ENCODE measurements around the gene CACNA1S.

CACNA1S gene

GRCh38 chr1:201112173-201112731 is at the start of gene CACNA1S:
CACNA1S (minus strand) TSS chr1:201112426; CDS start chr1:201112339, 87 bp downstream.
- no peak for DNase-seq

- DNase-seq, result no peak
These were observed 45.7 kb upstream of the CACNA1S start for GRCh38 chr1:201157949-201158348.

DNA sequence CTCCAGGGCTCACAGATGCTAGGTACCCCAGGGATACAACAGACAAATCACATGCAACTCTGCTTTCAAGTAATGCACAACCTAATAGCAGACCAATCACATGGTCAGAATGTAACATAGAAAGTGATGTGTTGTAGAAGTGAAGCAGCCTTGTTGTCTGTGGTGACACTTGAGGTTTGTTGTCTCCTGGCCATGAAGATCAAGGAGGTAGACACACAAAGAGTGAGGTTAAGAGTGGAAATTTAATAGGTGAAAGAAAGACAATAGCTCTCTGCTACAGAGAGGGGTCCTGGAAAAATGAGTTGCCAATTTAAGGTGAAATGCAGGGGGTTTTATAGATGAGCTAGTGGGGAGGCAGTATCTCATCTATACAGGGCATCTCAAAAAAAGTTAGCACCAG is 44.6 kb upstream of the CACNA1S start:
- DNase-seq, result no peak

DNA sequence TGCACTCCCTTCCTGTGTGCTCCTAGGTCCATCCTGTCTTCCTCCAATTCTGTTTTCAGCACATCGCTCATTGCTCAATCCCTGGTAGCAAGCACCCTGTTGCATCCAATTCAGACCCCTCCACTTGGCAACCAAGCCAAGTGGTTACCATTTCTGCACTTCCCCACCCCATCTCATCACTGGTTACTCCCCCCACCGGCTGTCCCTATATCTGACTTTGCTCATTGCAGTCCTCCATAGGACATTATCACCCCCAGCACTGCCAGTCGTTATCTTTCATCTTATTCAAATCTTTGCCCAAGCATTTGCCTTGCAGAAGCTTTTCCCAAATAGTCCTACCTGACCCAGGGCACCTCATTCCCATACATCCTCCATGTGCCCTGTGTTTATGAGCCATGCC is 44.1 kb upstream of the CACNA1S start:
- no peak for DNase-seq

- no peak for DNase-seq
These were observed 43.1 kb upstream of the CACNA1S start for GRCh38 chr1:201155354-201155753.

DNA sequence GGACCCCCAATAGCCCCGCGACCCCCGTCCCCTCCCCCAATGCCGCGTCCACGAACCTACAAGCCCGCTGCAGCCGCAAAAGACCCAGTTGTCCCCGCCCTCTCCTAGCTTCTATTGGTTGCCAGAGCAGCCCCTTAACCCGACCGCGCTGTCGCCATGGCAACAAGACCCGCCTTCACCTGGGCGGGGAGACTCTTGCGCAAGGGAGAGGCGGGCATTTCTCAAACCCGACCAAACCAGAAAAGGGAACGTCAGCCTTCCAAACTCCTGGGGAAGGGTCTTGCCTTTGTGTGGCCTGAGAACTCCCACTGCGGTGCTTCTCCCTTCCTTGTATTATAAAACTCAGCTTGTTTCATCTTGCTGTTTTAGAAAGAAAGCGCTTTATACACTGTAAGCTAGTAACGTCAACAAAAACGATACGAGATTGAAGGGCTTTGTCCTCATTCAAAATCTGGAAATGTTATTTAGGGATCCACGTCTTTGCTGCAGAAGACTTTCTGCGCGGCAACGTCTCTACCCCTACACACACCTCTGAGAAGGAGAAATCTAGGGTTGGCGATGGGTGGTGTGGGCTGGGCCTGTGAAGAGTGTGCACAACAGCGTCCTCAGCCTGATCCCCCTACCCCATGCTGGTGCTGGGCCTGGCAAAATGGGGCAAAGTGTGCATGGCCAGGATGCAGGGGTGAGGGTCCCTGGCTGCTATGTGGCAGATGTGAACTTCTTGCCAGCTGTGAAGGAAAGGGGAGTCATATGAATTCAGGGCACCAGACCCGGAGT is 42.4 kb upstream of the CACNA1S start, which contains the start of gene TMEM9:
TSS of gene TMEM9 (minus strand) at position 86 of the 777 bp plus-strand sequence. CDS start 551 bp downstream, outside the sequence.
- peak; percentile 87 to 95 for DNase-seq

DNA sequence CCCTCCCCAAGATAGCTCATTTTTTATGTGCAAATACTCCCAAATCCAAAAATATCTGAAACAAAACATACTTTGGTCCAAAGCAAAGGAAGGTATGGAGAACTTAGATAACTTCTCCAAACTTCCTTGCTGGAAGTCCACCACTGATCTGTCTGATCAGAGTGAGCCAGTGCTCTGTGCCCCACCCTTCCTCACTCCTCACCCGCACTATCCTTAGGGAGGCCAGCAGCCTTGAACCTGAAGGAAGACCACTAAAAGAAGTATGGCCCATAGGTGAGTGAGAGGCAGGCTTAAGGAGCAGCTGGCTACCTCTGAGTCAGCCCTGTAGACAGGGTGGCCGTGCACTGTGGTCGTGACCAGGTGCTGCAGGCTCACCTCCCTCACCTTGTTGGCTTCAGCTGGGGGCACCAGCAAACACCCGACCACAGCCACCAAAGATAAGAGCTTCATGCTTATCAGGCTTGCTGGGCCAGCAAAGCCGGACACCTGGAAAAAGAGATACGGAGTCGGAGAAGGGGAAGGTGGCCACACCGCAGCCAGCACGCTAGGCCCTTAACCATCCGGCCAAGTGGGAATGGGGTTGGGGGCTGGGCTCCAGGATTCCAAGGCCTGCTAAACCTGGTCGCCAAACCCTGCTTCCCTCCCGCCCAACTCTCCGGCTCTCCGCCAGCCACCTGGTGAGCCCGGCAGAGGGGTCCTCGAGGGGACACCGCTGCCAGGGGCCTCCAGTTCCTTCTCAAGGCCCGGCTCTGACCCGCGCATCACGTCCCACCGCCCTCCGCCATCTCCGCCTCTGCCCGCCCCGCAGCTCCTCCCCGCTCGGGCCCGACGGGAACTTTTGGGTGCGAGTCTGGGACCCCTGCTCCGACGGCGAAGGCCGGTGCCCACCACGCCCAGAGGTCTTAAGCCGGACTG is 41.5 kb upstream of the CACNA1S start:
- DNase-seq, result no peak

DNA sequence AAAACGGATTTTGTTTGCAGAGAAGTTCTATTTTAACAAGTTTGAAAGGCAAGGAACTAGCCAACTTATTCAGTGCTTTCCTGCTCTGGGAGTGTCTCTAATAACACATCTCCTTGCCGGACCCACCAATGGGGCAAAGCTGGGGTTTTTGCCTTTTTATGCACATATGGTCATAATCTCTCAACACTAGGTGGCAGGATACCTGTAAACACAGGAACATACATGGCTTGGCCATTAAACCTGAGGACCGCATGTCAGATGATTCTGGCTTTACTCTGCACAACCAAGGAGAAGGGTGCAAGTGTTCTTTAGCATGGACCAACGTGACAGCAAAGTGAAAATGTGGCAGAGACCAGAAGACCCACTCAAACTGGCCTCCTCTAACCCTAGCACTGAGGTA is 37.2 kb upstream of the CACNA1S start:
- no peak for DNase-seq

DNA sequence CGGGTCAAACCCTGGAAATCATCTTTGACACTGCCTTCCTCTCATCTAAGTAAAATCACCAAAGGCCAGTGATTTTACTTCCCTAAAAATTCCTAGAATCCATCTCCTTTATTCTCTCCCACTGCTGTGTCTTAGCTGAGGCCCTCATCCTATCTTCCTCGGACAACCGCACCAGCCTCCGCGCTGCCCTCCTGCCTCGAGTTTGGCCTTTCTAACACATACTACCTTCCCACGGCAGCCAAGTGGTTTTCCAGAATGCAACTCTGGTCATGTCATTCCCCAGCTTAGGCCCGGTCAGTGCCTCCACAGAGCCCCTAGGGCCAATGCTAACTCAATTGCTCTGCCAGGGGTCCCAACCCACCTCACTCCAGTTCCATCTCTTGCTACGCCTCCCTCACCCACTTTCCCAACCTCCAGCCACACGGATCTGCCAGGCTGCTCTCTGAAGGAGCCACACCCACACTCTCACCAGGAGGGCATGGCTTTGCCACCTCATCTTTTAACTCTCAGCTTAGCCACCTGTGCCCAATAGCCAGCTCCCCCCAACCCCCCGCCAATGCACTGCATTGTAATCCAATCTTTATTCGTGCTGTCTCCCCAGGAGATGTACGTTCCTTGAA is 35.3 kb upstream of the CACNA1S start:
- DNase-seq, result no peak

DNA sequence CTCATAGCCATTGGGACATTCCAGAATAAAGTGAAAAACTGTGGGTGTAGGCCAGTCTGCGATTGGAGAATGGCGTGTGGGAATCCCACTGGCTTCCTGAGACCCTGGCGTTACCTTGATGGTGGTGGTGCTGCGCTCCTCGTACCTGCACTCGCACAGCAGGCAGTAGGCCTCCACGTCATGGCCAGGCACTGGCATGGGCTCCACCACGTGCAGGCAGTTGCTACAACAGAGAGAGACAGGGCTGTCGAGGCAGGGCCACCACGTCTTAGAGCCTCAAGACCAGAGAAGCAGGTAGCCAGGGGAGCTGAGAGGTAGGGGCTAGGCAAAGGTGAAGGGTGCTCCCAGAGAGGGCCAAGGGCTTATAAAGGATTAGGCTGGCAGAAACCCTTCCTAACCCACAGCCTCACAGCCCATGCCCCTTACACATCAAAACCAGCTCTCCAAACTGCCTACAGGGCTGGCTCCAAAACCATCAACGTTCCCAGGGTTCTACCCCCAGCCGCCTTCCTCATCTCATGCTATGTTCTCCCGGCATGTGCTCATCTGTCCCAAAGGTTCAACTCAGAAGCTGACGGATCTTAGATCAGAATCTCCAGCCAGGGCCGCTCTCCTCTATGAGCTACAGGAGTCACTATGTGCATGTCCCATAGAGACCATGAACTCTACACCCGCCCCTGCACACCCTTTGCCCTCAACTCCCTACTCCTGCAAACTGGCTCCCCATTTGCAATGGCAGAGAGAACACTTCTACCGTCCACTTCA is 34.6 kb upstream of the CACNA1S start:
- DNase-seq, result no peak

DNA sequence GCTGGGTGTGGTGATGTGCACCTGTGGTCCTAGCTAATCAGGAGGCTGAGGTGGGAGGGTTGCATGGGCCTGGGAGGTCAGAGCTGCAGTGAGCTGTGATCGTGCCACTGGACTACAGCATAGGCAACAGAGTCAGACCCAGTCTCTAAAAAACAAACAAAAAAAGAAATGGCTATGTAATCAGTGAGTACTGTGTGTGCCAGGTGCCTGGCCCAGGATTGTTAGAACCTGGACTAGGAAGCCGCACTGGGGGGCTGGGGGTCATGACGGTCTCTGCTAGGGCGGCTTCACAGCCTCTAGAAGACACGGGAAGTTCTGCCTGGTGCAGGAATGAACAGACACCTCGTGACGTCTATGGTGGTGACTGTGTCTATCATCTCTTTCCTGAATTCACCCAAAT is 33.6 kb upstream of the CACNA1S start:
- no peak for DNase-seq

GRCh38 chr1:201145132-201145531 is 32.9 kb upstream of the CACNA1S start:
- DNase-seq, result no peak

DNA sequence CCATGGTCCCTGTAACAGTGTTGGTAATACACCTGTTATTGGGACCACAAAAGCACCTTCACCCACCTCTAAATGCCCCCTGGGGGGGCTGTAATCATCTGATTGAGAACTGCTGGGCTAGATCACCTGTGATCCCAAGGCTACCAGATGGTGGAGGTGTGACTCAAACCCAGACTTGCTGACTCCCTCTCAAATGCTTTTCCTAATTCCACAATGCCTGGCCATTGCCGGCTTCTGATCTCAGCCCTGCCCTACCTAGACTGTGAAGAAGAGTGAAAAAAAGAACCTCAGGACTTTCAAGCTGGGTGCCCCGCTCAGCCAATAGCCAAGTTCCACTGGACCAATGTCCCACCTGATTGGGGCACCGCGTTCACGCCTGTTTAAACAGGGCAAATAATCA is 32.5 kb upstream of the CACNA1S start:
- no peak for DNase-seq

DNA sequence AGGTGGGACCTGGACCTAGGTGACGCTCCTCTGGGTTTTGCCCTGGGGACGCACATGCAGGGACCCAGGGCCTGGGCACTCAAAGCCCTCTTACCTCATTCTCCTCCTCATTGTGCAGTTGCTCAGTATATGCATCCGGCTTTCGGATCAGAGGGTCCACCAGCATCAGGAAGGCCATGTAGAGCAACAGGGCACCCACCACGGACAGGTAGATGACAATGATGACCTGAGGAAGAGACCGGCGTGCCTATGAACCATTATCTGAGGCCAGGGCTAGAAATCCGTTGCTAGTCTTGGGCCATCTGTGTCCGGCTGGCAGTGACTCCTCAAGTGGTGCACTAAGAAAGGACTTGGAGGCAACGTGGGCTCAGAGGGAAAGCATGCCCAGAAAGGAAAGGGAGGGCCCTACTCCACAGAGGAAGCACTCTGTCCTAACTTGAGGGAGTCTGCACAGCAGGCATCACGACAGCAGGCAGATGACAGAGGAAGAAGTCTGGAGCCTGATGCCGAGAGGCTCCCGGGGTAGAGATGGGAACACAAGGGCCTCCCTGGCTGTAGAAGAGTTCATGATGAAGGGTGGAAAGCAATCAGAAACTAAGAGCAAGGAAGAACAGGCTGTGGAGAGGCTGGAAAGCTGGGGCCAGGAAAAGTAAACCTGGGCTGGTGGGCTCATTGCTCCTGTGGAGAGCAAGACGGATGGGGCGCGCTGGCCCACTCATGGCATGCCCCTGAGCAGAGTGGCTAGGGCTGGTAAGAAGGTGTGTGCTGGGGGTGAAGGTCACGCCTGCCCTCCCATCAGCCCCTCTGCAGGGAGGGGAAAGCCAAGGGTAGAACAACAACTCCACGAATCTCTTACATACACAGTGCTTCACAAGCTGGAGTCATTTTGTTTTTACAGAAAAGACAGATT is 31.8 kb upstream of the CACNA1S start:
- DNase-seq, result no peak

- no peak for DNase-seq
These were observed 30.9 kb upstream of the CACNA1S start for GRCh38 chr1:201142849-201143725.

- no peak for DNase-seq
These were observed 30.0 kb upstream of the CACNA1S start for GRCh38 chr1:201142011-201142848.

- no peak for DNase-seq
These were observed 29.2 kb upstream of the CACNA1S start for GRCh38 chr1:201141418-201141817.

DNA sequence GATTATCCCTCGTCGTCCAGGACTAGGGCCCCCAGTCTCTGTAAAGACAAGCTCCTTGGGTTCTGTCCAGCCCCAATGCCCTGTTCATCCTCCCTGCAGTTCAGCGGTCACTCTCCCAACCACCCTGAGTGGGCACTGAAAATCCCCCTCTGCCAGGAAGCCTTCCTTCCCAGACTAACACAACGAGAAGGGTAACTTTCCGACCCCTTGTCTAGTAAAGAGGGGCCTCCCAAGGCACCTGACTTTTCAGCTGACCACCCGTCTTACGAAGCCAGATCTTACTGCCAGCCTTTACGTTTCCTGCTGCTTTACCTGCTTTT is 28.7 kb upstream of the CACNA1S start:
- no peak for DNase-seq

DNA sequence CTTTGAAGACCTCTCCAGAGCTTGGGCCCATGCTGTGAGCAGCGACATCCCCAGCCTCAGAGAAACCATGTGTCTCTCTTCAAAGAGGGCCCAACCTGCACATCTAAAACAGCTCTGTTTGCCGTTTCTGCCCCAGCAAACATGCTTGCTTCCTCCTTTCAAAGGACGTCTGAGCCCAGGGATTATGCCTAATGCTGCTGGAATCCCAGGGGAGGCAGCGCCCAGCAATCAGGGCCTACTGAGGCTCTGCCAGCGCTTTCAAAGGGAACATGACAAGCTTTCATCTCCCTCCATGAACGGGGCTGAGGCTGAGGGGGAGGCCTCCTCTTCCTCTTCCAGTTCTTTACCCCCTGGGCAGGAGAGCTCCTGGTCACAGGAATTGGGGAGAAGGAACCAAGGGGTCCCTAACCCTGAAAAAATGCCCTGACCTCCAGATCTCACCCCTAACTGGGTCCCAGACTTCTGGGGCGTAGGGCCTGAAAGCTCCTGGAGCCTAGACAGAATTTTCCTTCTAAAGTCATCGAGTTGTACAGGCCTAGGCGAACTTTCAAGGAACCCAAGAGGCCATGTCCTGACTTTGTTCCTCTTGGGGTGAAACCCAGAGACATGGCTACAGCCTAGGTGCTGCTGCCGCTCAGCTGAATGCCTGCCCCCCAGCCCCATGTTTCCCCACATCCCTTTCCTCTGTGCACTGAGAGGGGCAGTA is 28.2 kb upstream of the CACNA1S start:
- no peak for DNase-seq

Measured in cerebellar nuclear complex (tissue), 1 donor.